ENCODE results near the gene ZNF304. TPM values are rescaled to one million over a fixed set of nuclear protein-coding genes. Genes with fewer than 3 reads are reported as not detected.

ZNF304 gene
- polyA plus RNA-seq, 2 donors = 2.2 to 3.0 TPM

DNA sequence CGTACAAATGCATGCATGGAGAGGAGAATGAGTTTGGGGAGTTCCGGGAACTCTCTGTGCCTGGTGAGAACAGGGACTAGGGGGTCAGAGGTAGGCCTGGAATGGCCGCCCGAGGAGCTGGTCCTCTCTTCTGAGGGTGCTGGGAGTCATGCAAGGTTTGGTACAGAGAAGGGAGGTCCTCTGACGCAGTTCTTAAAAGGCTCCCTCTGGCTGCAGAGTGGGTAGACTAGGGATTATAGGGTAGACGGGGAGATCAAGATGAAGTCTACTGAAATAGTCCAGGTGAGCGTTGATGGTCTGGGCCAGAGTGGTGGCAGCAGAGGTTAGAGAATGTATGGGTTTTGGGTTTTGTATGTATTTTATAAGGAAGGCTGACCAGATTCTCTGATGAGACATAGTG lies 796 bp downstream of the ZNF304 start:
- peaks cover 3% of the 10 kb centered on the region in 2 donors for H3K4me1 ChIP-seq (ENCODE audit: control insufficient read depth in 2 of 2, insufficient read depth in 2 of 2, low read length in 1 of 2)
- WGBS, 2 donors = 21 to 22% methylated on average over 7 of the region's 7 CpGs
- H3K27me3 ChIP-seq (ENCODE audit: control insufficient read depth in 1 of 2, insufficient read depth in 2 of 2, low read length in 2 of 2) = no peaks in the 10 kb centered on the region
- H3K36me3 ChIP-seq (ENCODE audit: control insufficient read depth in 2 of 2, insufficient read depth in 2 of 2, low read length in 1 of 2) = peaks cover 29 to 35% of the 10 kb centered on the region in 2 donors
- H3K27ac ChIP-seq (ENCODE audit: low read depth in 2 of 2, low read length in 1 of 2) = peak overlapping the region in 1 of 2 donors; percentile 95
- H3K9me3 ChIP-seq (ENCODE audit: control insufficient read depth in 2 of 2, insufficient read depth in 1 of 2, low read depth in 1 of 2, low read length in 1 of 2) = peaks cover 3 to 28% of the 10 kb centered on the region in 2 donors
- H3K4me3 ChIP-seq (ENCODE audit: low read depth in 1 of 2, low read length in 2 of 2) = peak overlapping the region; percentile 81 to 84

DNA sequence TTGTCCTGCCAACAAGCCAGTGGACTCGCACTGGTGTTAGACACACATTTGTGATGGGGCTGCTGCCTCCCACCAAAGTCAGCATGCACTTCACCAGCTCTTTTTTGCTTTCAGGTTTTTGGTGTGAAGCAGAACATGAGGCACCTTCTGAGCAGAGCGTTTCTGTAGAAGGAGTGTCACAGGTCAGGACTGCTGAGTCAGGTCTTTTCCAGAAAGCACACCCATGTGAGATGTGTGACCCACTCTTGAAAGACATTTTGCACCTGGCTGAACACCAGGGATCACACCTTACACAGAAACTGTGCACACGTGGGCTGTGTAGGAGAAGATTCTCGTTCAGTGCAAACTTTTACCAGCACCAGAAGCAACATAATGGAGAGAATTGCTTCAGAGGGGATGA lies 4.8 kb downstream of the ZNF304 start:
- H3K27me3 ChIP-seq (ENCODE audit: control insufficient read depth in 1 of 2, insufficient read depth in 2 of 2, low read length in 2 of 2) = no peaks in the 10 kb centered on the region
- no peak overlapping the region for H3K27ac ChIP-seq (ENCODE audit: low read depth in 2 of 2, low read length in 1 of 2)
- H3K9me3 ChIP-seq (ENCODE audit: control insufficient read depth in 2 of 2, insufficient read depth in 1 of 2, low read depth in 1 of 2, low read length in 1 of 2) = peaks cover 11 to 36% of the 10 kb centered on the region in 2 donors
- H3K36me3 ChIP-seq (ENCODE audit: control insufficient read depth in 2 of 2, insufficient read depth in 2 of 2, low read length in 1 of 2) = peaks cover 42 to 44% of the 10 kb centered on the region in 2 donors
- no peak overlapping the region for H3K4me3 ChIP-seq (ENCODE audit: low read depth in 1 of 2, low read length in 2 of 2)
- WGBS, 2 donors = 92 to 95% methylated on average over 4 of the region's 4 CpGs
- peaks cover 3% of the 10 kb centered on the region in 2 donors for H3K4me1 ChIP-seq (ENCODE audit: control insufficient read depth in 2 of 2, insufficient read depth in 2 of 2, low read length in 1 of 2)

DNA sequence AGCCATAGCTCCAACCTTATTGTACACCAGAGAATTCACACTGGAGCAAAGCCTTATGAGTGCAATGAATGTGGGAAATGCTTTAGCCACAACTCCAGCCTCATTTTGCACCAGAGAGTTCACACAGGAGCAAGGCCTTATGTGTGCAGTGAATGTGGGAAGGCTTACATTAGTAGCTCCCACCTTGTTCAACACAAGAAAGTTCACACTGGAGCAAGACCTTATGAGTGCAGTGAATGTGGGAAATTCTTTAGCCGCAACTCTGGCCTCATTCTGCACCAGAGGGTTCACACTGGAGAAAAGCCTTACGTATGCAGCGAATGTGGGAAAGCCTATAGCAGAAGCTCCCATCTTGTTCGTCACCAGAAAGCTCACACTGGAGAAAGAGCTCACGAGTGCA lies 6.3 kb downstream of the ZNF304 start:
- Histone ChIP-seq H3K4me1 (ENCODE audit: control insufficient read depth in 2 of 2, insufficient read depth in 2 of 2, low read length in 1 of 2) (no peaks in the 10 kb centered on the region), H3K9me3 (ENCODE audit: control insufficient read depth in 2 of 2, insufficient read depth in 1 of 2, low read depth in 1 of 2, low read length in 1 of 2) (peaks cover 11 to 36% of the 10 kb centered on the region in 2 donors), H3K27ac (ENCODE audit: low read depth in 2 of 2, low read length in 1 of 2) (no peak overlapping the region), H3K27me3 (ENCODE audit: control insufficient read depth in 1 of 2, insufficient read depth in 2 of 2, low read length in 2 of 2) (no peaks in the 10 kb centered on the region), H3K4me3 (ENCODE audit: low read depth in 1 of 2, low read length in 2 of 2) (no peak overlapping the region), H3K36me3 (ENCODE audit: control insufficient read depth in 2 of 2, insufficient read depth in 2 of 2, low read length in 1 of 2) (peaks cover 42 to 44% of the 10 kb centered on the region in 2 donors)
- 97 to 98% methylated on average over 5 of the region's 5 CpGs for WGBS, 2 donors

DNA sequence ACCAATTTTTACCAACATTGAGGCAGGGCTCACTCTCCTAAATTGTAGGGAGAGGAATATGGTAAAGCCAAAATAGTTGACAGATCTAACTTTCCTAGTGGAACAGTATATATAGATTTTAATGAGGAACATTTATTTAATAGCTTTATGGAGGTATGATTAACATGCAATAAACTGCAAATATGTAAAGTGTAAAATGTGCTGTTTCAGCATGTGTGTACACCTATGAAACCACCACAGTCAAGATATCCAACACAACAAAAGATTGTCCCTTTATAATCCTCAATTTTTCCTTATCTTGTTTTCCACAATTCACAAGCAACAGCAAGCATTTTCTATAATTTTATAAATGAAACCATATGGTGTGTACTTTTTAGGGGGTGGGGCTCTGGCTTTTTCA lies 8.2 kb downstream of the ZNF304 start:
- Histone ChIP-seq H3K9me3 (ENCODE audit: control insufficient read depth in 2 of 2, insufficient read depth in 1 of 2, low read depth in 1 of 2, low read length in 1 of 2) (peaks cover 8 to 29% of the 10 kb centered on the region in 2 donors), H3K27me3 (ENCODE audit: control insufficient read depth in 1 of 2, insufficient read depth in 2 of 2, low read length in 2 of 2) (no peaks in the 10 kb centered on the region), H3K27ac (ENCODE audit: low read depth in 2 of 2, low read length in 1 of 2) (no peak overlapping the region), H3K36me3 (ENCODE audit: control insufficient read depth in 2 of 2, insufficient read depth in 2 of 2, low read length in 1 of 2) (peaks cover 31 to 39% of the 10 kb centered on the region in 2 donors), H3K4me3 (ENCODE audit: low read depth in 1 of 2, low read length in 2 of 2) (no peak overlapping the region), H3K4me1 (ENCODE audit: control insufficient read depth in 2 of 2, insufficient read depth in 2 of 2, low read length in 1 of 2) (peaks cover 0 to 5% of the 10 kb centered on the region in 2 donors)

DNA sequence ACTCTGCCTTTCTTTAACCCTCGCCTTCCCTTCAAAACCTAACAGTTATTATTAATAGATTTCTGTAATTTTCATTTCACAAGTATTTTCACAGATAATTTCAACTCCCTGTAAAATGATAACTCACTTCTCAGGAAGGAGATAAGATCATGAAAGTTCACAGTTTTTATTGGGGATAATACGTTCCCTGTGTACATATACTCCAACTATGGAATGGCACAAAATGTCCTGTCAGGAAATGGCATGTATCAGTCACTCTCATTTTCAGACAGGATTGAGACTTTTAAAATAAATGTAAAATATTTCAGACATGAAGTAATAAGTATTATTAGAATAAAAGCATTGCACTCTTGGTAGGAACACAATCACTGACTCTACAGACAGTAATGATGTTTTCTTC lies 11.3 kb downstream of the ZNF304 start:
- Histone ChIP-seq H3K9me3 (ENCODE audit: control insufficient read depth in 2 of 2, insufficient read depth in 1 of 2, low read depth in 1 of 2, low read length in 1 of 2) (peaks cover 2 to 3% of the 10 kb centered on the region in 2 donors), H3K4me3 (ENCODE audit: low read depth in 1 of 2, low read length in 2 of 2) (peak overlapping the region; percentile 42 to 51)
- 75 to 77% methylated on average over 2 of the region's 2 CpGs for WGBS, 2 donors

DNA sequence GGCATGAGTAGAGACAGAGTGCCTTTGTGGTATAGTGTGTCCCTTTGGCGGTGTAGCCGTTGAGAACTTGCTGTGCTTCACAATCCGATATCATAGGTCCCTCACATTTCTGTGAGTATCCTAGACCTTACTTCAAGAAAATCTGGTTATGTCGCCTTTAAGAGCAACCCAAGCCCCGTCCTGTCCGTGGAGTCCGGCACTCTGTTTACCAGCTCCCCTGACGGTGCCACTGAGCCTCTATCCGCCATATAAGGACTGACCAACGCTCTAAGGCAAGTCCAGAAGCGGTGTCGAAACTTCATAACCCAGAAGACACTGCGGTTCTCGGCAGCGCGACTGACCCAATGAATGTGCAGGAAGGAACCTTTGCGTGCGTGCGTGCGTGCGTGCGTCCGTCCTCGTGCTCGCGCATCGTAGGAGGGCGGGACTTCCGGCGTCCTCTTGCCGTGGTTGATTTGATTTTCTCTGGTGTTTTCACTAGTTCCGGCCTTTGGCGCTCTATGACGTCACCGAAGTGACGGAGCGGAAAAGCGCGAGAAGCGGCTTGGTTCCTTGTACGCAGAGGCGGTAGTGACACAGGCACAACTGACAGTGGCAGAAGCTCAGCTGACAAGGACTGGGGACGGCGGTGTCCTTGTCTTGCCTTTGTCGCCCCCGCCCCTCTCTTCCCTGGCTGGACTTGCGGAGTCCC lies 12.1 kb downstream of the ZNF304 start, which contains the start of the genes TRAPPC2B and ZNF547:
TSS of gene TRAPPC2B (plus strand) at position 555 of the 691 bp plus-strand sequence. CDS start 1,283 bp downstream, outside the sequence.
TSS of gene ZNF547 (plus strand) at position 555 of the 691 bp plus-strand sequence. CDS start 5,005 bp downstream, outside the sequence.
- WGBS, 2 donors = 1% methylated on average over 46 to 47 of the region's 47 CpGs
- Histone ChIP-seq H3K9me3 (ENCODE audit: control insufficient read depth in 2 of 2, insufficient read depth in 1 of 2, low read depth in 1 of 2, low read length in 1 of 2) (no peaks in the 10 kb centered on the region), H3K4me1 (ENCODE audit: control insufficient read depth in 2 of 2, insufficient read depth in 2 of 2, low read length in 1 of 2) (peaks cover 0 to 5% of the 10 kb centered on the region in 2 donors), H3K36me3 (ENCODE audit: control insufficient read depth in 2 of 2, insufficient read depth in 2 of 2, low read length in 1 of 2) (peaks cover 0 to 2% of the 10 kb centered on the region in 2 donors), H3K27me3 (ENCODE audit: control insufficient read depth in 1 of 2, insufficient read depth in 2 of 2, low read length in 2 of 2) (no peaks in the 10 kb centered on the region), H3K27ac (ENCODE audit: low read depth in 2 of 2, low read length in 1 of 2) (peak within 1 kb of the TSS; percentile 90 to 95), H3K4me3 (ENCODE audit: low read depth in 1 of 2, low read length in 2 of 2) (peak within 1 kb of the TSS; percentile 59 to 92)

More for the DNA sequence above, 11.3 kb downstream of the ZNF304 start:
- peak overlapping the region; percentile 87 to 89 for H3K27ac ChIP-seq (ENCODE audit: low read depth in 2 of 2, low read length in 1 of 2)
- peaks cover 0 to 5% of the 10 kb centered on the region in 2 donors for H3K4me1 ChIP-seq (ENCODE audit: control insufficient read depth in 2 of 2, insufficient read depth in 2 of 2, low read length in 1 of 2)
- H3K27me3 ChIP-seq (ENCODE audit: control insufficient read depth in 1 of 2, insufficient read depth in 2 of 2, low read length in 2 of 2) = no peaks in the 10 kb centered on the region
- H3K36me3 ChIP-seq (ENCODE audit: control insufficient read depth in 2 of 2, insufficient read depth in 2 of 2, low read length in 1 of 2) = peaks cover 1 to 9% of the 10 kb centered on the region in 2 donors

DNA sequence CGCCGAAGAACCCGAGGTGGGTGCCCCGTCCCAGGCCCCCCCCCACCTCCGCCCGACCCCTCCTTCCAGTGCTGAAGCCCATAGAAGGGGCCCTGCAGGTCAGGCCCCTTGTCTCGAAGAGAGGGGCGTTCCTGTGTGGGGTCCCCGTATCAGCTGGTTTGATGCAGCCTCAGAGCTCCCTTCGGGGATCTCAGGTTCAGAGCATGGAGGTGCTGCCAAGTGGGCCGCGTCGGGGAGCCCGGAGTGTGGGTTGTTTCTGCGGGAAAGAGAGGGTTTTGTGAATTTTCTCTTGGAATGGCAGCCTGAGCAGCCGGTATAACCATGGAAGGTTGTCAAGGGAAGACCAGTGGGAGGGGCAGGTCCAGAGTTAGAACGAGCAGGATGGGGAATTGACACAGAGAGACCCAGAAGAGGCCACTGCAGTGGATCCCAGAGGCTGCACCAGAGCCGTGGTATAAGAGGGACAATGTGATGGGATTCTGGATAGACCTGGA lies 12.7 kb downstream of the ZNF304 start:
- Histone ChIP-seq H3K9me3 (ENCODE audit: control insufficient read depth in 2 of 2, insufficient read depth in 1 of 2, low read depth in 1 of 2, low read length in 1 of 2) (no peaks in the 10 kb centered on the region), H3K4me1 (ENCODE audit: control insufficient read depth in 2 of 2, insufficient read depth in 2 of 2, low read length in 1 of 2) (peaks cover 0 to 5% of the 10 kb centered on the region in 2 donors), H3K4me3 (ENCODE audit: low read depth in 1 of 2, low read length in 2 of 2) (peak overlapping the region; percentile 59 to 92), H3K27me3 (ENCODE audit: control insufficient read depth in 1 of 2, insufficient read depth in 2 of 2, low read length in 2 of 2) (no peaks in the 10 kb centered on the region), H3K36me3 (ENCODE audit: control insufficient read depth in 2 of 2, insufficient read depth in 2 of 2, low read length in 1 of 2) (no peaks in the 10 kb centered on the region), H3K27ac (ENCODE audit: low read depth in 2 of 2, low read length in 1 of 2) (peak overlapping the region; percentile 90 to 95)
- 1% methylated on average over 15 to 18 of the region's 18 CpGs for WGBS, 2 donors

DNA sequence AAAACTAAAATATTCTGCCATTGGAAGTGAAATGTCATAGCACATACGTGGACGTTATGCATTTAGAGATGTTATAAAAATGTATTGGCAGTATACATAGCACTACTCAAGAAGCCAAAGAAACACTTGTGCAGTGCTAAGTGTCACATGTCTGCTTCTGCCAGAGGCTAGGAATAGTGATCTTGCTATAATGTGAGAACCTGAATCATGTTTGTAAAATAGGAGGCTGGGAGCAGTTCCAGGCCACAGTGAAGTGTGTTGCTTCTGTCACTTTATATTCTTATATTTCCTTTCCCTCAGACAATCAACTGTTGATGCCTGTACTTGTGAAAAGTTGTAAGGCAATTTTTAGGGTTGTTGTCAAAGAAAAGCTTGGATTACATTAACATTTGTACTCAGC lies 15.7 kb downstream of the ZNF304 start:
- Histone ChIP-seq H3K36me3 (ENCODE audit: control insufficient read depth in 2 of 2, insufficient read depth in 2 of 2, low read length in 1 of 2) (peaks cover 1 to 2% of the 10 kb centered on the region in 2 donors), H3K9me3 (ENCODE audit: control insufficient read depth in 2 of 2, insufficient read depth in 1 of 2, low read depth in 1 of 2, low read length in 1 of 2) (peaks cover 0 to 1% of the 10 kb centered on the region in 2 donors), H3K27me3 (ENCODE audit: control insufficient read depth in 1 of 2, insufficient read depth in 2 of 2, low read length in 2 of 2) (no peaks in the 10 kb centered on the region), H3K27ac (ENCODE audit: low read depth in 2 of 2, low read length in 1 of 2) (no peak overlapping the region), H3K4me3 (ENCODE audit: low read depth in 1 of 2, low read length in 2 of 2) (no peak overlapping the region), H3K4me1 (ENCODE audit: control insufficient read depth in 2 of 2, insufficient read depth in 2 of 2, low read length in 1 of 2) (peaks cover 0 to 5% of the 10 kb centered on the region in 2 donors)
- 94% methylated on average over 2 of the region's 2 CpGs for WGBS, 2 donors

DNA sequence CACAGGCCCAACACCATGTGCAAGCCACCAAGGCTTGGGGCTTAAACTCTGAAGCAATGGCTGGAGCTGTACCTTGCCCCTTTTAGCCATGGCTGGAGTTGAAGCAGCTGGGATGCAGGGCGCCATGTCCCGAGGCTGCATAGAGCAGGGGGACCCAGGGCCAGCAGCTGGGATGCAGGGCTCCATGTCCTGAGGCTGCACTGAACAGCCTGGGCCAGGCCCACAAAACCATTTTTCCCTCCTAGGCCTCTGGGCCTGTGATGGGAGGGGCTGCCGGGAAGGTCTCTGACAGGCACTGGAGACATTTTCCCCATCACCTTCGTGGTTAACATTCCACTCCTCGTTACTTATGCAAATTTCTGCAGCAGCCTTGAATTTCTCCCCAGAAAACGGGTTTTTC lies 23.1 kb downstream of the ZNF304 start:
- WGBS, 2 donors = 95 to 96% methylated on average over 6 of the region's 6 CpGs
- no peak overlapping the region for H3K27ac ChIP-seq (ENCODE audit: low read depth in 2 of 2, low read length in 1 of 2)
- no peaks in the 10 kb centered on the region for H3K4me1 ChIP-seq (ENCODE audit: control insufficient read depth in 2 of 2, insufficient read depth in 2 of 2, low read length in 1 of 2)
- H3K4me3 ChIP-seq (ENCODE audit: low read depth in 1 of 2, low read length in 2 of 2) = no peak overlapping the region
- H3K27me3 ChIP-seq (ENCODE audit: control insufficient read depth in 1 of 2, insufficient read depth in 2 of 2, low read length in 2 of 2) = no peaks in the 10 kb centered on the region
- peaks cover 0 to 28% of the 10 kb centered on the region in 2 donors for H3K9me3 ChIP-seq (ENCODE audit: control insufficient read depth in 2 of 2, insufficient read depth in 1 of 2, low read depth in 1 of 2, low read length in 1 of 2)
- peaks cover 26 to 33% of the 10 kb centered on the region in 2 donors for H3K36me3 ChIP-seq (ENCODE audit: control insufficient read depth in 2 of 2, insufficient read depth in 2 of 2, low read length in 1 of 2)
